Prostate gland (tissue), 2 donors: ENCODE data around the gene KRT14.
A peak's percentile ranks its signal among the peaks of the same experiment; 100 is the strongest.

Source experiments
- POLR2A ChIP-seq: fragments of 450-650 bp; IDR thresholded peaks from one replicate; pipeline ENCODE4 v1.6.1; 2016; ENCODE audit warnings: antibody characterized with exemption, mild to moderate bottlenecking
- POLR2AphosphoS5 ChIP-seq: sonication (generic); formaldehyde crosslinking; IDR thresholded peaks from one replicate; pipeline ENCODE4 v1.6.1; 2017; ENCODE audit warnings: antibody characterized with exemption
- TF ChIP-seq, protein P1 (sequence below), 4 experiments: fragments of 200-600 bp in 2 of 4; fragments of 450-650 bp in 2 of 4; sonication (generic) in 2 of 4; IDR thresholded peaks; 1 replicate in 3 of 4; 2 replicates in 1 of 4; pipeline ENCODE4 v1.5.1; 2016 to 2019; ENCODE audit warnings: antibody characterized with exemption in 4 of 4, mild to moderate bottlenecking in 2 of 4, moderate library complexity in 2 of 4

DNA sequence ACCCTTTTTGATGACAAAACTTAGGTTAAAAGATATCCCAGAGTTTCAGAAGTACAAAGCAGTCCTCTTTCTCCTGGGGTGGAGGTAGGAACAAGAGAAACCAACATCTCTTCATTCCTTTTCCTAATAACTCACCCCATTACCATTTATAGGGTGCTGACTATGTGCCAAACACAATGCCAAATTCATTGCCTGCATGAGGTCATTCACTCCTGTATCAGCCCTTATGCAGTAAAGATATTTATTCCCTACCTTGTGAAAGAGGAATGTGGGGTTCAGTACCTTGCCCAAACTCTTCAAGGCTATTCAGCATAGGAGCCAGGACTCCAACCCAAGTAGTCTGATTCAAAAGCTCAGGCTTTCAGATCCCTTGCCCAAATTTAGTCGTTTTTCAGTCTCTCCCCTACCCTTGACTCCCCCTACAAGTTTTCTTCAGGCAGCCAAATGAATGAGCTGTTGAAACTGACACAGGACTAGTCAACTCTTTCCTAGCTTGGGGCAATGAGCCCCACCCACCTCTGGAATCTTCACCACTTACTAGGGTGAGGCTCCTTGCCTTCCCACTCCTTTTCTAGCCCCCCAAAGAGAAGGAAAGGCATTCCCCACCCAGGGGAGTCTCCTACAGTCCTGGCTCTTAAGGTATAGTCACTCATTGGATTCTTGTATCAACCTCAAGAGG, 5.9 kb downstream of the KRT14 start:
- TF ChIP-seq, protein P1, sequence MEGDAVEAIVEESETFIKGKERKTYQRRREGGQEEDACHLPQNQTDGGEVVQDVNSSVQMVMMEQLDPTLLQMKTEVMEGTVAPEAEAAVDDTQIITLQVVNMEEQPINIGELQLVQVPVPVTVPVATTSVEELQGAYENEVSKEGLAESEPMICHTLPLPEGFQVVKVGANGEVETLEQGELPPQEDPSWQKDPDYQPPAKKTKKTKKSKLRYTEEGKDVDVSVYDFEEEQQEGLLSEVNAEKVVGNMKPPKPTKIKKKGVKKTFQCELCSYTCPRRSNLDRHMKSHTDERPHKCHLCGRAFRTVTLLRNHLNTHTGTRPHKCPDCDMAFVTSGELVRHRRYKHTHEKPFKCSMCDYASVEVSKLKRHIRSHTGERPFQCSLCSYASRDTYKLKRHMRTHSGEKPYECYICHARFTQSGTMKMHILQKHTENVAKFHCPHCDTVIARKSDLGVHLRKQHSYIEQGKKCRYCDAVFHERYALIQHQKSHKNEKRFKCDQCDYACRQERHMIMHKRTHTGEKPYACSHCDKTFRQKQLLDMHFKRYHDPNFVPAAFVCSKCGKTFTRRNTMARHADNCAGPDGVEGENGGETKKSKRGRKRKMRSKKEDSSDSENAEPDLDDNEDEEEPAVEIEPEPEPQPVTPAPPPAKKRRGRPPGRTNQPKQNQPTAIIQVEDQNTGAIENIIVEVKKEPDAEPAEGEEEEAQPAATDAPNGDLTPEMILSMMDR (IDR thresholded peaks at IDR 0.05), result no peak
- TF ChIP-seq POLR2A (no peak), POLR2AphosphoS5 (peak; percentile 19)
